Measurements from ENCODE around the gene BCDIN3D. TPM values are rescaled to one million over a fixed set of nuclear protein-coding genes. Genes with fewer than 3 reads are reported as not detected.
A peak's percentile ranks its signal among the peaks of the same experiment; 100 is the strongest.

The BCDIN3D gene
- total and polyA plus RNA-seq, 10 of the 15 experiments (the other 5 are each of a cell fraction or from before 2014, with no cell fraction given), result 3.7 to 7.2 (median 6.4) TPM

GRCh38 chr12:49813131-49813530 is 29.8 kb downstream of the BCDIN3D start:
- ChIA-PET SMC1A (ENCODE audit: uncharacterized antibody, unreplicated experiment) (no interaction called here), POLR2A (no interaction called here), RAD21 (ENCODE audit: unreplicated experiment) (interaction anchor here (0.6 kb wide), 1 partner anchor 8 kb away, joined by 3 read pairs; no protein-coding TSS in a partner anchor), CTCF (interaction anchor here (1.4 to 1.6 kb wide), 2 partner anchors 8 to 152 kb away, joined by 4 read pairs; no protein-coding TSS in a partner anchor)
- Histone ChIP-seq H4K20me1 (ENCODE audit: control insufficient read depth, insufficient read depth) (no peaks in the 10 kb centered on the region), H2AFZ (ENCODE audit: control insufficient read depth, low read depth, low read length) (no peak overlapping the region), H3K9me3 (replicated peaks; ENCODE audit: control insufficient read depth, insufficient read depth, low read length) (no peaks in the 10 kb centered on the region), H3K4me1 (ENCODE audit: control insufficient read depth, insufficient read depth, low read length) (peaks cover 28% of the 10 kb centered on the region), H3K79me2 (ENCODE audit: control insufficient read depth, insufficient read depth, low read length) (no peaks in the 10 kb centered on the region; the same call in none of the 2 replicates), H3K9ac (ENCODE audit: control insufficient read depth, insufficient read depth, low read length) (no peak overlapping the region), H3K27me3 (replicated peaks in 1 of 2; ENCODE audit: control insufficient read depth in 2 of 2, insufficient read depth in 2 of 2, low read length in 1 of 2) (no peaks in the 10 kb centered on the region), H3K4me2 (ENCODE audit: control insufficient read depth, insufficient read depth) (peak overlapping the region; percentile 41; the same call in 1 of the 2 replicates), H3K4me3 (no peak overlapping the region), H3K27ac (ENCODE audit: control insufficient read depth, insufficient read depth) (no peak overlapping the region; the same call in 1 of the 2 replicates), H3K36me3 (ENCODE audit: control insufficient read depth in 2 of 2, insufficient read depth in 2 of 2, low read length in 1 of 2) (no peaks in the 10 kb centered on the region)
- intact Hi-C loops (cut with micrococcal nuclease; ENCODE audit: unreplicated experiment) (no loop called here), in situ Hi-C loops (cut with MboI) (no loop called here)
- WGBS (ENCODE audit: insufficient coverage, insufficient replicate concordance, low lambda C conversion rate, missing lambda C conversion rate), result 45% methylated on average over 1 of the region's 1 CpG
- BruUV-seq (replicated peaks), result no TSS peak
- FAIRE-seq (no peak), ATAC-seq (peak; percentile 48), DNase-seq (ENCODE audit: low read depth, low spot score) (no peak)
- no peak for TF ChIP-seq MXI1 (IDR thresholded peaks at IDR 0.05; ENCODE audit: low read depth, low read length)
- no peak for TF ChIP-seq ESRRA (IDR thresholded peaks at IDR 0.05; ENCODE audit: low read length)
- TF ChIP-seq TCF3 (IDR thresholded peaks at IDR 0.05; ENCODE audit: borderline replicate concordance, insufficient read depth, low read depth, low read length), result no peak
- TF ChIP-seq ELK1 (IDR thresholded peaks at IDR 0.05; ENCODE audit: low read depth, low read length), result no peak
- TF ChIP-seq E2F8 (IDR thresholded peaks at IDR 0.05; ENCODE audit: low read depth, partially characterized antibody), result no peak
- TF ChIP-seq CTCF (IDR thresholded peaks at IDR 0.05 in 2 of 3, conservative IDR thresholded peaks at IDR 0.05 in 1 of 3; ENCODE audit: control insufficient read depth in 2 of 3, extremely low read depth in 1 of 3, insufficient read depth in 1 of 3, low read depth in 3 of 3, low read length in 3 of 3), result no peak
- no peak for TF ChIP-seq BRCA1 (IDR thresholded peaks at IDR 0.05; ENCODE audit: low read depth, low read length)
- no peak for TF ChIP-seq SREBF1 (IDR thresholded peaks at IDR 0.05; ENCODE audit: low read length)
- no peak for TF ChIP-seq SMC3 (IDR thresholded peaks at IDR 0.05; ENCODE audit: borderline replicate concordance, low read length)
- TF ChIP-seq SIX5 (IDR thresholded peaks at IDR 0.05; ENCODE audit: low read depth, low read length, severe bottlenecking), result no peak
- 0 out of 2 replicates have a peak, but pooled peaks have one; percentile 30 for TF ChIP-seq NFYB (IDR thresholded peaks at IDR 0.05; ENCODE audit: insufficient read depth, low read depth, low read length)
- no peak for TF ChIP-seq NBN (IDR thresholded peaks at IDR 0.05)
- no peak for TF ChIP-seq IRF3 (IDR thresholded peaks at IDR 0.05)
- TF ChIP-seq BCLAF1 (IDR thresholded peaks at IDR 0.05), result no peak
